Endodermal cell (in vitro differentiated cells): Measurements from ENCODE around the gene D2HGDH. TPM values are rescaled to one million over a fixed set of nuclear protein-coding genes. Genes with fewer than 3 reads are reported as not detected.
A peak's percentile ranks its signal among the peaks of the same experiment; 100 is the strongest.

Experiments
- DNase-seq: peaks from one replicate; pipeline ENCODE4 v3.0.0-alpha.2; 2017
- H3K27ac ChIP-seq: 2 replicates; pipeline ENCODE4 v1.5.1; 2013; ENCODE audit warnings: mild to moderate bottlenecking, low read depth, low read length, moderate library complexity
- H3K27me3 ChIP-seq: 2 replicates; pipeline ENCODE4 v1.6.1; 2013; ENCODE audit warnings: mild to moderate bottlenecking, low read length, moderate library complexity; ENCODE audit not compliant: insufficient read depth, control insufficient read depth, poor library complexity, severe bottlenecking
- H3K36me3 ChIP-seq: 2 replicates; pipeline ENCODE4 v1.7.0; 2013; ENCODE audit warnings: mild to moderate bottlenecking, low read length, moderate library complexity; ENCODE audit not compliant: control insufficient read depth, insufficient read depth
- H3K4me1 ChIP-seq: one replicate; pipeline ENCODE4 v1.7.0; 2013; ENCODE audit warnings: low read length; ENCODE audit not compliant: control insufficient read depth, insufficient read depth
- H3K4me3 ChIP-seq: 2 replicates; pipeline ENCODE4 v1.5.1; 2013; ENCODE audit warnings: mild to moderate bottlenecking, low read length, moderate library complexity
- H3K9ac ChIP-seq: 2 replicates; pipeline ENCODE4 v1.6.1; 2013; ENCODE audit warnings: mild to moderate bottlenecking, low read length, moderate library complexity; ENCODE audit not compliant: poor library complexity, severe bottlenecking; ENCODE audit errors: extremely low read depth
- H3K9me3 ChIP-seq: 2 replicates; pipeline ENCODE4 v1.6.1; 2013; ENCODE audit warnings: mild to moderate bottlenecking, low read length, moderate library complexity; ENCODE audit not compliant: control insufficient read depth
- H3K27ac Mint-ChIP-seq: 2 replicates; pipeline ENCODE4 v1.8.0; 2020; ENCODE audit warnings: mixed read lengths
- H3K27me3 Mint-ChIP-seq: 2 replicates; pipeline ENCODE4 v1.8.0; 2021; ENCODE audit warnings: mild to moderate bottlenecking, mixed read lengths; ENCODE audit not compliant: insufficient read depth
- H3K36me3 Mint-ChIP-seq: 2 replicates; pipeline ENCODE4 v1.8.0; 2020; ENCODE audit warnings: low read depth, mixed read lengths
- H3K4me1 Mint-ChIP-seq: 2 replicates; pipeline ENCODE4 v1.8.0; 2020; ENCODE audit warnings: mixed read lengths
- H3K4me3 Mint-ChIP-seq: 2 replicates; pipeline ENCODE4 v1.8.0; 2020; ENCODE audit warnings: mild to moderate bottlenecking, moderate library complexity, mixed read lengths
- H3K9me3 Mint-ChIP-seq: 2 replicates; pipeline ENCODE4 v1.8.0; 2020; ENCODE audit warnings: mild to moderate bottlenecking, mixed read lengths
- CTCF ChIP-seq: fragments of 200-600 bp; sonication (generic); conservative IDR thresholded peaks from 2 replicates; pipeline ENCODE4 v1.5.0; 2021; ENCODE audit warnings: antibody characterized with exemption, mild to moderate bottlenecking
- WGBS, 2 experiments: methylation state at CpG; one replicate each; pipeline versions ENCODE4 v1.1.5 to v1.1.7; 2013; ENCODE audit warnings: missing lambda C conversion rate in 2 of 2, mixed read lengths in 1 of 2; ENCODE audit not compliant: insufficient coverage in 1 of 2, insufficient read length in 1 of 2; 5-methylcytosine and 5-hydroxymethylcytosine counted together
- total RNA-seq, 2 donors: library from RNA; stranded (reverse); fragmentation: NEBNext Ultra II Directional in 1 of 2; extraction: Animal tissue kit (Norgen Biotek cat#: 25700) in 1 of 2; gene quantifications; 2 replicates in 1 of 2; 3 replicates in 1 of 2; pipeline ENCODE4 v1.2.1, GENCODE V29; 2021

Gene D2HGDH
- total RNA-seq, 2 donors from 2014 or later = 25.1 to 34.8 TPM

- Histone ChIP-seq H3K27me3 (no peaks in the 10 kb centered on the region), H3K9me3 (no peaks in the 10 kb centered on the region), H3K27ac (no peak overlapping the region), H3K4me1 (no peaks in the 10 kb centered on the region), H3K4me3 (no peak overlapping the region), H3K9ac (no peak overlapping the region), H3K36me3 (no peaks in the 10 kb centered on the region)
- DNase-seq = peak; percentile 50
- Mint-ChIP-seq H3K9me3 (no peaks in the 10 kb centered on the region), H3K36me3 (no peaks in the 10 kb centered on the region), H3K4me1 (peaks cover 10% of the 10 kb centered on the region), H3K27ac (no peak overlapping the region), H3K27me3 (no peaks in the 10 kb centered on the region), H3K4me3 (no peak overlapping the region)
- 81 to 86% methylated on average over 14 to 28 of the region's 28 CpGs for WGBS, 2 experiments
- TF ChIP-seq CTCF = no peak
Measured at GRCh38 chr2:241810307-241811200, 76.1 kb downstream of the D2HGDH start.

GRCh38 chr2:241811201-241811951, 76.9 kb downstream of the D2HGDH start:
- no peak overlapping the region for H3K9ac ChIP-seq
- TF ChIP-seq CTCF = no peak
- 92% methylated on average over 5 to 27 of the region's 27 CpGs for WGBS, 2 experiments
- no peak overlapping the region for H3K27ac ChIP-seq
- H3K4me3 ChIP-seq = no peak overlapping the region
- no peaks in the 10 kb centered on the region for H3K9me3 Mint-ChIP-seq
- H3K9me3 ChIP-seq = no peaks in the 10 kb centered on the region
- H3K27ac Mint-ChIP-seq = no peak overlapping the region
- H3K27me3 ChIP-seq = no peaks in the 10 kb centered on the region
- peak; percentile 43 for DNase-seq
- H3K36me3 ChIP-seq = no peaks in the 10 kb centered on the region
- peaks cover 10% of the 10 kb centered on the region for H3K4me1 Mint-ChIP-seq
- H3K4me3 Mint-ChIP-seq = no peak overlapping the region
- H3K27me3 Mint-ChIP-seq = no peaks in the 10 kb centered on the region
- no peaks in the 10 kb centered on the region for H3K36me3 Mint-ChIP-seq
- no peaks in the 10 kb centered on the region for H3K4me1 ChIP-seq

GRCh38 chr2:241811952-241812729, 77.7 kb downstream of the D2HGDH start:
- H3K27me3 ChIP-seq = no peaks in the 10 kb centered on the region
- H3K36me3 ChIP-seq = no peaks in the 10 kb centered on the region
- H3K27me3 Mint-ChIP-seq = no peaks in the 10 kb centered on the region
- H3K4me1 Mint-ChIP-seq = peaks cover 10% of the 10 kb centered on the region
- no peak overlapping the region for H3K4me3 Mint-ChIP-seq
- DNase-seq = peak; percentile 36
- H3K9ac ChIP-seq = no peak overlapping the region
- TF ChIP-seq CTCF = no peak
- no peaks in the 10 kb centered on the region for H3K36me3 Mint-ChIP-seq
- H3K4me3 ChIP-seq = no peak overlapping the region
- no peaks in the 10 kb centered on the region for H3K9me3 Mint-ChIP-seq
- H3K4me1 ChIP-seq = no peaks in the 10 kb centered on the region
- no peak overlapping the region for H3K27ac ChIP-seq
- no peak overlapping the region for H3K27ac Mint-ChIP-seq
- WGBS, 2 experiments = 88% methylated on average over 12 to 20 of the region's 20 CpGs
- H3K9me3 ChIP-seq = no peaks in the 10 kb centered on the region
